LoVo (cell line): ENCODE results near the gene TEDC1.

Experiments
- DNase-seq: peaks from one replicate; pipeline ENCODE4 v3.0.0-alpha.2; 2016; ENCODE audit warnings: low spot score

Gene TEDC1

GRCh38 chr14:105474483-105475268, 16.4 kb upstream of the TEDC1 start, which contains the start of gene CRIP2:
TSS of gene CRIP2 (plus strand) at chr14:105474821. CDS start at chr14:105474863, 42 bp downstream.
- DNase-seq = peak; percentile 27

- no peak for DNase-seq
These were observed 15.6 kb upstream of the TEDC1 start for GRCh38 chr14:105475269-105476096.

- no peak for DNase-seq
These were observed 14.8 kb upstream of the TEDC1 start for GRCh38 chr14:105476097-105476830.

GRCh38 chr14:105476831-105477659, 14.0 kb upstream of the TEDC1 start:
- no peak for DNase-seq

GRCh38 chr14:105477660-105478397, 13.2 kb upstream of the TEDC1 start:
- no peak for DNase-seq

- no peak for DNase-seq
These were observed 12.4 kb upstream of the TEDC1 start for GRCh38 chr14:105478398-105479251.

GRCh38 chr14:105479431-105480158, 11.5 kb upstream of the TEDC1 start:
- no peak for DNase-seq

- no peak for DNase-seq
These were observed 10.8 kb upstream of the TEDC1 start for GRCh38 chr14:105480199-105480746.

- DNase-seq = peak; percentile 87
These were observed 9.9 kb upstream of the TEDC1 start for GRCh38 chr14:105480807-105481801.

GRCh38 chr14:105481886-105482457, 9.1 kb upstream of the TEDC1 start:
- DNase-seq = peak; percentile 92

GRCh38 chr14:105482486-105483110, 8.4 kb upstream of the TEDC1 start:
- no peak for DNase-seq

- no peak for DNase-seq
These were observed 7.6 kb upstream of the TEDC1 start for GRCh38 chr14:105483300-105484068.

GRCh38 chr14:105484069-105484996, 6.7 kb upstream of the TEDC1 start:
- DNase-seq = no peak

- no peak for DNase-seq
These were observed 6.1 kb upstream of the TEDC1 start for GRCh38 chr14:105484997-105485393.

GRCh38 chr14:105485739-105486162, 5.3 kb upstream of the TEDC1 start:
- no peak for DNase-seq
